GM21825 (cell line): Measurements from ENCODE around the gene SLC35F1.
"Not testable (repeated sequence)": the region's sequence is repeated elsewhere in the genome, so short reads cannot be mapped to it uniquely, and the experiment has no call there.

Source experiments
- ATAC-seq: cut with Tn5 transposase; IDR thresholded peaks from one replicate; pipeline ENCODE4 v1.9.1; 2021; ENCODE audit warnings: mild to moderate bottlenecking, moderate library complexity; ENCODE audit not compliant: unreplicated experiment

The SLC35F1 gene

DNA sequence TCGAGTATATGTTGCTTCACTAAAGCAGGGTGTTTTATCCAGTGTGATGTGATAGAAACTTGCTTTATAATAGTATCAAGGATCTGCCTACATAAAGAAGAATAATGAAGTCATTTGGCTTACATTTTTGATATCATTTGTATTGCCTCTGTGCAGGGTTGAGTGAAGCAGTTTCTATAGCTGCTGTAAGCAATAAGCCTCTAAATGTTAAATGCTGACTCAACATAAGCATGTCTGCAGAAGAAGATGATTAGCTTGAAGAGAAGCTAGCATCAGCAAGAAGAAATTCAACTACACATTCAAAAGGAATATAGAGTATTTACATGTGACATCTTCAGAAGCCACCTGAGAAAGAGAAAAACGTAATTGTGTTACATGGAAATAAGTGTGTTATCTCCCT is 17.6 kb downstream of the SLC35F1 start:
- ATAC-seq: no peak

DNA sequence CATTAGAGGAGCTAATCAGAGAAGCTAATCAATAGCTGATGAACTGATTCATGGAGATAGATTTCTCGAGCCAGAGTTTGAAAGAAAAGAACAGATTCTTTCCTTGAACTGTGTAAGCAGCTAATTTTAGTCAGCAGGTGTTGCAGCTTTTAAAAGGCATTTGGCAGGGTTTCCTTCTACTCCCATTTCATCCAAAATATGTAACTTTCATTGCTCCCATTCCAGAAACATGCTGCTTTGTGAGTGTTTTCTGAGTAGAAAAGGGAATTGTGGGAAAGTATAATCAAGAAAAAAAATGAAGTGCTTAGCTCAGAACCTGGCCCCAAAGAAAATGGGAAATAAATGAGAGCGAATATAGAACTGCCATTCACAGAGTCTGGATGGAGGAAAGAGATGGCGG is 20.8 kb downstream of the SLC35F1 start:
- ATAC-seq: no peak

DNA sequence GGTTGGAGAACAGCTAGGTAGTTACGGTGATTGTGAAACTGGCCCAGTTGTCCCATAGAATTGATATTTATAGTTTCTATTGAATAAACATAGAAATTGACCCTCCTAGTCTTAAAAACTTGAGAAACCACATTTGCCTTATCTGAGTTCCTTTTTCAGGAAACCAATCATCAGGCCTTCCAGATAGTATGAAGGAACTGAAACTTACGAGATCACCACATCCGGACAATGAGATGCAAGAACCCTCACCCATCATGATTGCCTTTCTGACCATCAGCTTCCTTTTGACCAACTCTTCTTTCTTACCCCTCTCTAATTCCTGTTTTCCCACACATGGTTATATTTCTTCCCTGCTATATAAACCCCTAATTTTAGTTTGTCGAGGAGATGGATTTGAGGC is 21.8 kb downstream of the SLC35F1 start:
- ATAC-seq: no peak

DNA sequence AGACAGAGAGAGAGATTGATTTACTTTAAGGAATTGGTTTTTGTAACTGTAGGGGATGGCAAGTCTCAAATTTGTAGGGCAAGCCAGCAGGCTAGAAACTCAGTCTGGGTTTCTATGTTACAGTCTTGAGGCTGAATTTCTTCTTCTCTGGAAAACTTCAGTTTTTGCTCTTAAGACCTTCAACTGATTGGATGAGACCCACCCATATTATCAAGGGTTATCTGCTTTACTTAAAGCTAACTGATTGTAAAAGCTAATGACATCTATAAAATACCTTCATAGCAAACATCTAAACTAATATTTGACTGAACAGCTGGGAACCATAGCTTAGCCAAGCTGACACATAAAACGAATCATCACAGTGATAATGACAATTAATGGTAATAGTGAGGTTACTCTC is 22.4 kb downstream of the SLC35F1 start:
- no peak for ATAC-seq

DNA sequence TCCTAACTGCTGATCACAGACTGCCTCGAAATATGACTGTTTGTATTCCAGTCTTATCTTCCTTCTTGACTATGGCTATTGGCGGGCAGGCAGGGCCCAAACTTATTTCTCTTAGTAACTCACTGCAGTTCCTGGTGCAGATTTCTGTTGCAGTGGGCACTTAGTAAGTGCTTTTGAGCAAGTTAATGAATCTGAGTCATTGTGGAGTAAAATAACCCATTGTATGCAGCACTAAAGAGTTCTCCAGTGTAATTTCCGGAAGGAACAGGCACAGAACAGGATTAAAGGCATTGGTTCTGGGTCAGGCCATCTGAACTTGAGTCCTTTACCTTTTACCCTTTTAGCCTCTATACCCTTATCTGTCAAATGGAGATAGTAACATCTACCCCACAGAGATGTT is 23.6 kb downstream of the SLC35F1 start:
- no peak for ATAC-seq

DNA sequence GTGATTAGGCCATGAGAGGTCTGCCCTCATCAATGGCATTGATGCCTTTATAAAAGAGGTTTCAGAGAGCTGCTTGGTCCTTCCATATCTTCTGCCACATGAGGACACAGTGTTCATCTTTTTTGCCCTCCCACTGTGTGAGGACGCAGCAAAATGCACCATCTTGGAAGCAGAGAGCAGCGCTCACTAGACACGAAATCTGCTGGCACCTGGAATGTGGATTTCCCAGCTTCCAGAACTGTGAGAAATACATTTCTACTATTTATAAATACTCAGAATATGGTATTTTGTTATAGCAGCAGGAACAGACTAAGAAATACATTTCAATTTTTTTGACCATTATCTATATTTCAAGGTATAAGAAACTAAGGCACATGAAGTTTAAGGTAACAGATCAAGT is 24.9 kb downstream of the SLC35F1 start:
- no peak for ATAC-seq

DNA sequence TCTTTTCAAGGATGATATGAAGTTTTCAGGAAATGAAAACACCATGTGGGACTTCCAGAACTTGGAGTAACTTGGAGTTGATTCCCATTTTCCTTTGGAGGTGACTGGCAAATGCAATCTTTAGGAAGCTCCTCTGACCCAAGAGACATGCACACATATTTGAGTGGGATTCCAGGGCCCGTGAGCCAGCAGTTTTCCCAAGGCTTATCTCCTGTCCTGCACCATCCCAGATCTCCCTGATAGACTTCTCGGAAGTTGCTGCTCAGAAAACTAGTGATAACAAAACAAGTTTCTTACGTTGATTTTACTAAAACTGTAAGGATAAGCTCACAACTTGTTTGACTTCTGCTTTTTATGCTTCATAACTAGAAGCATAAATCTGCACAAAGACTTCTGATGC is 25.6 kb downstream of the SLC35F1 start:
- no peak for ATAC-seq

DNA sequence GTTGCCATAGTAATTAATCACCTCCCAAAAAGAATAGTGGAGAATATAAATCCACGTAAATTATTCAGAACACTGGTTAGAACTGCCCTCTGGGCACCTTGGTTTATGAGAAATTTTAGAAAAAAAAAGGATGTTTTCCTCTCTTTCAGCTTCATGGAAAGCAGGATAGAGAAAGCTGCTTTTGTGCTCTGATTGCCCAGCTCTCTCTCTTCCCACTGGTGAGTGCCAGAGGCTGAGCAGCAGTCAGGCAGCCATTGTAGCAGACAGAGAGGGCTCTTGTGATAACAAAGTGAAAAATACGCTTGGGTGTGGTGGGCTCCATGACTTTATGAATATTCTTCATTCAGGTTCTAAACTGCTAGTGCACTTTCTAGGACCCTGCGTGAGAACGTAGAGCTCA is 26.4 kb downstream of the SLC35F1 start:
- no peak for ATAC-seq

DNA sequence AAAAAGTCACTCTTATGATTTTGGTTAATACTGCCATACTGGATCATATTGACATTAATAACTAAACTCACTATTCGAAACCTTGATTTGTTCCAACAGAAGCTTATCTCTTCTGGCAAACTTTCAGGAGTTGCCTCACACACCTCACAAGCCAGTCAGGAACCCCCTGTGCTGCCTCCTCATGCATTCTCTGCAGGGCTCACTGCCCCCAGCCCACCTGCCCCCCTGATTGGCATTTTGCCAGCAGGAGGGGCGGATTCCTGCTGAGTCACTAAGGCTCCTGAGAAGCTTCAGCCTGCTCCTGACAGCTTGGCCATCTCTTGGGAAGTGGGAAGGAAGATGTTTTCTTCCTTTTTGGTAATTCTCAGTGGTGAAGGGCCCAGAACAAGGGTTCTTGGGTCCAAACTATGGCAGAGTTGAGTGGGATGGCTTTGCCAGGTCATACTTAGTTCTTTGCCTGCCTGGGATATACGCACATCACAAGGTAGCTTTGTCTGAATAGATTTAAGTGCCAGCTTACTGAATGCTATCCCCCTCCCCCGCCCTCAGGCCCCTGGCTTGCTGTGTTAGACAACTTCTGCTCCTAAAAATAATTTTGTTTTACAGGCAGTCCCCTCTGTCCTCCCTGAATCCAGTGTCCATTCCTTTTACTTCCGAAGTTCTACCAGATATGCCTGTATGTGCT is 31.4 kb downstream of the SLC35F1 start:
- ATAC-seq: no peak

DNA sequence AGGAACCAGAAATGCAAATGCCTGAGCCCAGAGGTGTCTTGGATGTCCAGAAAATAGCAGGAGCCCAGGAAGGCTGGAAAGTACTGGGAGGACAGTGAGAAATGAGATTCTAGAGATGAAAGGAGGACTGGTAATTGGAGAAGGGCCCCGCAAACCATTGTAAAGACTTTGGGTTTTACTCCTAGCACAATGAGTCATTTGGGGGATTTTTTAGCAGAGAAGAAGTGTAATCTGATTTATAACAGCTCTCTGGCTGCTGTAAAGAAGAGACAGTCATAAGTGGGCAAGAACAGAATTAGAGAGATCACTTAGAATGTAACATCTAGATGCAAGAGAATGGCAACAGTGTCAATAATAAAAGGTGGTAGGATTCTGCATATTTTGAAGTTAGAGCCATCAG is 40.2 kb downstream of the SLC35F1 start:
- ATAC-seq: no peak

DNA sequence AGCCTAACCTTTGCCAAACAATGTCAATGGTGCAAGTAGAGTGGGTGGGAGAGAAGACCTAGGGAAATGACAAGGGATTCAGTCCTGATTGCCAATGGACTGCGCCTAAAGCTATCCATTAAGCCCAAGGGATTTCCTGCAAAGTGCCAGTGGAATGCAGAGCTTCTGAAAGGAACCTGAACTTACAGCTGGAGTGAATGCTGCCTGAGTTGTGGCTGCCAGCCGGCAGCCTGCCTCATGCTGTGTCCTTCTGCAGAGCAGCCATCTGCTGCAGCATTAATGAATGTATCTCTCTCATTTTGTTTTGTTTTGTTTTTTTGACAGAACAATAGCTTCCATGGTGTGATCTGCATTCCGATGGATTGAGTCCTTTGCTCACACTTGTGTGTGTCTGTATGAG is 44.7 kb downstream of the SLC35F1 start:
- no peak for ATAC-seq

DNA sequence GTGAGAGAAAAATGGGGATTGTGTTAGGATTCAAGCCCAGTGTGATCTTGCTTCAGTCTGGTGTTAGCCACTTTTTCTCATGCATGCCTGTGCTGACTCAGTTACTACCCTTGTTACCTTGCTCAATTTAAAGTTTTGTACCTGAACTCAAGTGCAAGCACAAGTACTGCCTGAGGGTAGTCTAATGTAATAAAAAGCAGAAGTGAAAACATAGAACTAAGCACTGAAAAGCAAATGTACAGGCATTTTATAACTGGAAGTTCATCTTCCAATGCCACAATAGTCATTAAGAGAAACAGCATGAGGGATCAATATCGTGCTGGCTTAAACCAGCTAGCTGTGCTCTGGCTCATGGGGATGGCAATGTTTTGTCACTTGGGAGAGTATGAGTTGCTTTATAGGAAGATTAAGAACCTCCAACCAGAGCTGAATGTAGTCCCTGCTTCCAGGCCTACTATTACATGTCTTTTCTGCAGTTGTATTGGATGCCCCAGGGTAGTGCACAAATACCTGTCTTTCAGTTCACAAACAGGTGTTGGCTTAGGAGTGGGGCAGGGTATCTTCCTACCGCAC is 48.7 kb downstream of the SLC35F1 start:
- peak; percentile 63 for ATAC-seq

DNA sequence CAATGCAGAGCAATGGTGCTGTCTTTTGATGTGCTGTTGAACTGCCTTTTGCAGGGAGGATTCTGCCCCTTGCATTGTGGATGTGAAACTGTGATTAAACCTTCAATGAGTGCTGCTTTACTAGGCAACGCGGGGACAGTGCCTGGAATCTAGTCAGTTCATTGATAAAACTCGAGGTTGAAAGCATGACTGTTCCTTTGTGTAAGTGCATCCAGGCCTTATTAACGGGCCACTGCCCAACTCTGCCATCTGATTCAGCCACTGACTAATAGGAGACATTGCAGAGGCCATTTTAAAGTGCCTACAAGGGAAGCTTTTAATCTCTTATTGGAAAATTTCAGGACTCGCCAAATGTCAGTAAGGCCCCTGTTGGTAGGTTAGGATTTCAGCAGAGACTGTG is 49.3 kb downstream of the SLC35F1 start:
- ATAC-seq: no peak

DNA sequence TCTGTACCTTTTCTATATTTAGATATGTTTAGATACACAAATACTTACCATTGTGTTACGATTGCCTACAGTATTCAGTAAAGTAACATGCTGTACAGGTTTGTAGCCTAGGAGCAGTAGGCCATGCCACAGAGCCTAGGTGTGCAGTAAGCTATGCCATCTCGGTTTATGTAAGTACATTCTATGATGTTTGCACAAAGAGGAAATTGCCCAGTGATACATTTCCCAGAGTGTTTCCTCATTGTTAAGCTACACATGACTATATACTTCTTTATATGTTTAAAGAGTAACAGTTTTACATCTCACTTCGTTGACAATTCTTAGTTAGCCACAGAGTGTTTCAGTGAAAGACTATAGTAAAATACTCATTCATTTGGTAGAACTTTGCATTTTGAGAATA is 51.5 kb downstream of the SLC35F1 start:
- ATAC-seq: no peak

DNA sequence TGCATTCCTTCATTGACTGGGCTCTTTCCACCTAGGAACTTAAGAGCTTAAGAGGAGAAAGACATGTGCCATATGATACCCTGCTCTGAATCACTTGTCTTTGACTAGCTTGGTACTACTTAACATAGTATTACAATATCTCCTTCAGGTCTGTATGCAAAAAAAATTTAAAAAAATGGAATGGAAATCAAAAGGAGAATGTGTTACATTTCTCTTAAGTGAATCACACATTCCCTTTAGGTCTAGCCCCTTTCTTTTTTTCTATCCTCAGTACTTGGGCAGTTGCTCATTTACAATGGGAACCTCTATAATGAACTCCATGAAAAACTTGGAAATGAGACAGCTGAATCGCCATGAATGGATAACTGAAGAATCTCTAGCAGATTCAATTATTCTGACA is 53.8 kb downstream of the SLC35F1 start:
- ATAC-seq: no peak

DNA sequence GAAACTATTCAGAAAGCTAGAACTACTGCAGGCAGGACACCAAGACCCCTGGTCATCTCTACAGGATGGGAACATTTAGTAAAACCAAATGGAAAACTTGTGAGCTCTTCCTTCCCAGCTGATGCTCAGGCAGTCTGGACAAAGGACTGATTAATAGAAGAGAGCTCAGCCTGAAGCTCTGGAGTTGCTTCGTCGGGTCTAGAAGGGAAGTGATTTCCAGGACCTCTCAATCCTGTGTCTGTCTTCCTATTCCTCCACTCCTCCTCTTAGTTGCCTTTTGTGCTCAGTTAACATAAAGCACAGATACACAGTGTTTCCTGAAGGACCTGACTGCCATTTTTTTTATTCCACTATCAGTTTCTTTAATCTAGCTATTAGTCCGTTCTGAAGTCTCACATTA is 54.2 kb downstream of the SLC35F1 start:
- no peak for ATAC-seq

DNA sequence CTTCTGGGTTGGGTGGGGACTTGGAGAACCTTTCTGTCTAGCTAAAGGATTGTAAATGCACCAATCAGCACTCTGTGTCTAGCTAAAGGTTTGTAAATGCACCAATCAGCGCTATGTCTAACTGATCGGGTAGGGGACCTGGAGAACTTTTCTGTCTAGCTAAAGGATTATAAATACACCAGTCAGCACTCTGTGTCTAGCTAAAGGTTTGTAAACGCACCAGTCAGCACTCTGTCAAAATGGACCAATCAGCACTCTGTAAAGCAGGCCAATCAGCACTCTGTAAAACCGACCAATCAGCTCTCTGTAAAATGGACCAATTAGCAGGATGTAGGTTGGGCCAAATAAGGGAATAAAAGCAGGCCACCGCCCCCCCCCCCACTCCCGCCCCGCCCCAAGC is 58.7 kb downstream of the SLC35F1 start:
- not testable (repeated sequence) for ATAC-seq

DNA sequence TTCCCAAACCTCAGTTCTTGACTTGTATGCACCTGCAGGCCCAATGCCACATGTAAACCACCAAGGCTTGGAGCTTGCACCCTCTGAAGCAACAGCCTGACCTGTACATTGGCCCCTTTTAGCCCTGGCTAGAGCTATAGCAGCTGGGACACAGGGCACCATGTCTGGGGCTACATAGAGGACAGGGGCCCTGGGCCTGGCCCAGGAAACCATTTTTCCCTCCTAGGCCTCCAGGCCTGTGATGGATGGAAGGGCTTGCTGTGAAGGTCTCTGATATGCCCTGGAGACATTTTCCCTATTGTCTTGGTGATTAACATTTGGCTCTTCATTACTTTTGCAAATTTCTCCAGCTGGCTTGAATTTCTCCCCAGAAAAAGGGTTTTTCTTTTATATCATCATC is 64.6 kb downstream of the SLC35F1 start:
- ATAC-seq: no peak

DNA sequence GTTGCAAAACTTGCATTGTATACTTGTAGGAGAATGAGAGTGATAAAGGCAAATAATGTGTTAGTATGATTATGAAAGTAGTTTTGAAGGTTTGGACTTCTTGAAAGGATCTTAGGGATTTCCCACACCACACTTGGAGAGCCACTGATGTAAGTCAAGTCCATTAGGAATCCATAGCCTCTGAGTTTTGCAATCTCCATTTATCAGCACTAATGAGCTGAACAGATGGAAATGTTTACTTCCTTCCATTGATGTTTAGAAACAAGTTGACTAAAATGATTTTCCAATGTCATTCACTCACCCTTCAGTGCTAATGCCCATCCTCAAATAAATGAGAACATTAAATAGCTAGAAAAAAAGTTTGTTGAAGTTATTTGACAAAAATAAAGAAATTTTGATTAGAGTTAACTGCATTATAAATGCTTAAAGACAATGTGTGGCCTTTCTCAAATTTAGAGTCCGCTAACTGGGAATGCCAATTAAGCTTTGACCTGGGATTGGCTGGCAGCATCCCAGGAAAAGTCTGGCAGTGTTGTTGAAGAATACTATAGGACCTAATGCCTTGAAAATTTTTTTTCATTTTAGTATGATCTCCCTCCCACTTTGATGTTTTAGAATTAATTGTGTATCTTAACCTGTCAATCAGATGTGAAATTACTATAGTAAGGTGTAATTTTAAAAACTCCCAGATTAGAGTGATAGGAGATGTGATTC is 68.0 kb downstream of the SLC35F1 start:
- ATAC-seq: no peak

DNA sequence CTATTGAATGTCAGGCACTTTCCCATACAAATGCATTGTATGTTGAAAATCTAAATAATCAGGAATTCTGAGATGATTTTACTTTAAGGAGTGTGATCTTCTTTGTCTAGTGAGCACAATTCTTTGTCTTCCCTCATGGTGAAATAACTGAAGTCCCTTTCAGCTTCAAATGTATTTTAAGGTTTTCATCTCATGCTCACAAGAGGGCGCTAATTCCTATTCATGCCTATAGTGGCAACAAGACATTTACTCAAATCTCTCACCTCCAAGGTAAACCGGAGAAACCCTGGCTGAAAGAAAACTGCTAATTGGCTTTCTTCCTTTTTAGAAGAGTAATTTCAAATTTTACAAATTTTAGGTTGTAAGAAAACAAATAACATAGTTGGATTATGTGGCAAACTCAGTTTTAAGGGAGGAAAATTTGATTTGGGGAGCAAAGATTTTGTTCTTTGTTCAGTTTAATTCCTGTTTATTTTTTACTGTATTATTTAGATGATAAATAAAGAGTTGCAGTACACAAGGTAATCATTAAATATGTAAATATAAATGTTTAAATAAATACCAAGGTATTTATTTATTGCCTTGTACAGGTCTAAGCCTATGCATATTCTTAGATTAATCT is 69.1 kb downstream of the SLC35F1 start:
- no peak for ATAC-seq

DNA sequence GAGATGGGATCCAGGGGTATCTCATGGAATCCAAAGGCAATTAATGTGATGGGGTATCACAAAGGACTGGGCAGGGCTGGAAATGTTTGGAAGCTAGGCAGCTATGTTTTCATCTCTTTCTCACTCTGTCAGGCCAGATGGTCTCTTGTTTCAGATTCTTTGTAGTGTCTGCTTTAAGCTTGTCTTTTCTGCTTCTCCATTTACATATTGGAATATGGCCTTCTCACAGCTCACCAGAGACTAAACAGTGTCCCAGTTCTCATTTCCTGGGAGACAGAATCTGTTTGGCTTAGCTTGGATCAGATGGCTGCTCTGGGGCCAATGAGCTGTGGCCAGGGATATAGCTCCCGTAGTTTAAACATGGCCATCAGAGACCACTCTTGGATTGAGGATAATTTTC is 78.9 kb downstream of the SLC35F1 start:
- no peak for ATAC-seq

DNA sequence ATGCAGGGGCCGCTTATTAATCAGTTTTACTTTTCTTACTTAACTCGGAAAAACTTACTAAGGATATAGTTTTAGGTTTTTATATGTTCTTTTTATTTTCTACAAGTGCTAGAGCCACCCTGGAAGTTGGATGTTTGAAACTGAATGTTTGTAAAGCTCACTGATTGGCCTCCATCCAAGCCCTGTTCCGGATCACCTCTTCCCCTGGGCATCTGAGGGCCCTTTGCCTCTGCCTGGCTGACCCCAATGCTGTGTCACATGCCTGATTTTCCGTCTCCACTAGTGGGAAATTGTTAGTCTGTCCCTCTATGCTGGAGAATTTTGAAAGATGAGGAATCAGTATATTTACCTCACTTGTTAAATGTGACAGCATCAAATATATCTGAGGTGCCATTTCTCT is 79.3 kb downstream of the SLC35F1 start:
- no peak for ATAC-seq
